Stimulated activated CD4-positive, alpha-beta T cell treated with anti-CD3 and anti-CD28 coated beads, Interleukin-4, amount 100 ng/mL, for 4 hours (primary cell): ENCODE data around the gene ERBB4.
"Not testable (repeated sequence)": the region's sequence is repeated elsewhere in the genome, so short reads cannot be mapped to it uniquely, and the experiment has no call there.

Experiments
- DNase-seq, 2 experiments: peaks; one replicate each; pipeline ENCODE4 v3.0.0-alpha.2; 2020

Gene ERBB4

DNA sequence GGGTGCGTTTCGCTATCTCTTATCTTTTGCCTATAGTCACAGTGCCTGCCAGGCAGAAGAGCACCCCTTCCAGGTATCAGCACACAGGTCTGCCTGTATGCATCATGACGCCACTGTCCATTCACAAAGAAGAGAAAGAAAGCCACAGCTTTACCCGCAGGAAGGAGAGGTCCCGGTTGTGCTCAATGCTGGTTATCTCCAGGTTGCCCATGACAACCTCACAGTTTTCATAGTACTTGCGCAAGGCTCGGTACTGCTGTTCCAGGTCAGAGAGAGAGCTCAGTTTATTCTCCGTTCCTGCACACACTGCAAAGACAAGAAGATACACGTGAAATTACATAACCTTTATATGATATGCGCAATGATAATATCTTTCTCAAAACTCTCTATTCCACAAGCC is 414.0 kb downstream of the ERBB4 start:
- no peak for DNase-seq

DNA sequence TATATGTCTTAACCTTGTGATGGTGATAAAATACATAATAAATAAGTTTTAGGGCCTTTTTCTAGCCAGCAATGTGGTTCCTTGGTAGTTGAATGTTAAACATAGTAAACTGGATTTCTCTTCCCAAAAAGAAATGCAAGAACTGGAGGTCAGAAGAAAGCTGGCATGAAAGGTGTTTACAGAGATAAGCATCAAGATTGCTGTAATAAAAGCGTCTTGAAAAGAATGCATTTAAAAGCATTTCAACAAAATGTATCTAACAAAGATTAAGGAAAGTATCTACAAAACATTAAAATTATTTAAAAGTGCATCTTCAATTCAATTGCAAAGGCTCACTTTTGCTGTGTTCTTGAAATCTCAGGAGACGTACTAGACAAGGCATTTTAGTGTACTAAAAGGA is 419.0 kb downstream of the ERBB4 start:
- DNase-seq: no peak

DNA sequence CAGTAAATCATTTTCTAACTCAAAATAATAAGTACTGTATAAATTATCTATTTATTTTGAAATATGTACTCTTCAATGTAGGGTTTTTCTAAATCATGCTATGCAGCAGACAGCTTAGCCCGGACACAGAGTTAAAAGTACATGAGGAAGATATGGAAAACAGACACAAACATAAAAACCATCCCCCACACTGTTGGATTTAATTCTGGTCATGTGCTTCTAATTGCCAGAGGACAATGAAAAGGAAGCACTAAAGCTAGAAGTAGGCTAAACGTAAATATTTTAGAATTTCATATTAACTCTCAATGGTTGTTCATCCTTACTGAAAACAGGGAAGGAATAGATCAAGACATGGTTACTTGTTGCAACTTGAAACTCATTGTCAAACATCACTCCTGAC is 420.7 kb downstream of the ERBB4 start:
- DNase-seq: no peak

DNA sequence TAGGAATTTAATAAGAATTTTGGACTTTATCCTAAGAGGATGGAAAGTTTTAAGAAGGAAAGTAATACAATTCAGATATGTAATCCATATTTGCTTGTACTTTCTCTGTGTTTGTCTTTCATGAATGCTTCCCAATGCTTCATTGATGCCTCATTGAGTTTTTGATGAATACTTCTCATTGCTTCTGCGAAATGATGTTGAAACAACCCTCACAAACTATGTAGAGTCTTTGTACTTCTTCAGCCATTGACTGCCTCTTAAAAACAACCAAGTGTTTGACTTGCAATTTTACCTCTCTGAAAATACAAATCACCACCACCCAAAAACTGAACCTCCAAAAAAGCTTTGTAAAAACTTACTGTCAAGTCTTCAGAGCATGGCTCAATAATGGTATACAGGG is 424.1 kb downstream of the ERBB4 start:
- no peak for DNase-seq

DNA sequence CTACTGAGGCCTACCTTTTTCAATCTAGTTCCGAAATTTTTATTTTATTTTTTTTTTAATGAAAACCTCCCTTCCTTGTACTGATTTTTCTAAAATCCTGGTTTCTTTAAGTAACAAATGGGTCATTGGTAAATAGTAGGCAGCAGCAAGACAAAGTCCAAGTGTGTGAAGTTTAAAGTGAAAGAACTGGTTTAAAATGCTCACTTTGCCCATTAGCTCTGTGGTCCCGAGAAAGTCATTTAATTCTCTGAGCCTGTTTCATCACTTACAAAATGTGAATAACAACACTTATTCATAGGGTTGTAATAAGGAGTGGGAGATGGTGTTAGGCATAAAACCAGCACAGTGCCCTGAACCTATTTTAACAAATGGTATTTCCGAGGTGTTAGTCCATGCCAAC is 426.2 kb downstream of the ERBB4 start:
- no peak for DNase-seq

DNA sequence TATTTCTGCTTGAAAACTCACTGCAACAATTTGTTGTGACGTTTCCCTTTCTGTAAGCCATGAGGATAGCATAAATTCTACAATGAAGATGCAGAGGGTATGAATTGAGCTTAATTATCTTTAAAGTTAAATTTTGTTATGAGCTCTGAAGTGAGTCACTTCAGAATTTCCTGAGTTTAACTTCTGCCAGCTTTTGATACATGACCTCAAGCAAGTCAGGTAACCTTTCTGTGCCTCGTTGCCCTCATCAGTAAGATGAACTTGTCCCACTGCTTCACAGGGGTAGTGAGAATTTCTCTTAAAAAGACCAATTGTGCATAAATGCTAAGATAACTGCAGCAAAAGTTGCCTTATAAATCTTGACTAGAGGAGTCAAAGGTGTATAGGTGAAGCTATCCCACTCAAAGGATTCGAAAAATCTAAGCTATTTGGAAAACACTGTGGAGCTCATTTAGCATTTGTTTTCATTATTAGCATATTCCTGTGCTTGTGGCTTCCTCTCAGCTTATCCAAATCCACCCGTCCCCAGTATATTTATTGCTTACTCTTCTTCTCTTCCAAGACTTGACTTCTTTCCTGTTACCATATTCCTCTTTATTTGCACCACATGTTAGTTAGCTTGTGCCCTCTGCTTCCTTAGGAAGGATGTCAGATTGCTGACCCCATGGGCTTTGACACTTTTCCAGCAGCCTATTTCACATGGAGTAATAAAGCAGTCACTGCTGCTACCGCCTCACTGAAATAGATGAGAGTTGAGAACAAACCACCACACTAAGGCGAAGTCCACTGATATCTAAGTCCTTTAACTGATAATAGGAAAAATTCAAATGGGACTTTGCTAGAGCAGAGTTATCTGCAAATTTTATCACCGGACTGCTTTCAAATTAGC is 428.6 kb downstream of the ERBB4 start:
- DNase-seq: no peak

DNA sequence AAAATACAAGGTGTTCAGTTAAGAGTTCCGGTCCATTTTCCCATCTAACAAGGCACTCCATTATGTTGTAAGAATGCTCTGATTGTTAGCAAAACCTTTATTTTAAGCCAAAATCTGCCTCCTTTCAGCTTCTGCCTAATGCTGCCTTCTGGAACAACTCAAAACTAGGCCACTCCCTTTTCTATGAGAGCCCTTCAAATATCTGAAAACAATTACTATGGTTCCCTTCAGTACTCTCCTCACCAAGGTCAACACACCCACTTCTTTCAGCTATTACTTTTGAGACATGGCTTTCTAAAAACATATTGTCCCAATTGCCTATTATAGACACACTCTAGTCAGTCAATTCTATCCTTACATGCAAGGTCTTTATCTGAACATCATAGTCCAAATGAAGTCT is 429.4 kb downstream of the ERBB4 start:
- DNase-seq: no peak

DNA sequence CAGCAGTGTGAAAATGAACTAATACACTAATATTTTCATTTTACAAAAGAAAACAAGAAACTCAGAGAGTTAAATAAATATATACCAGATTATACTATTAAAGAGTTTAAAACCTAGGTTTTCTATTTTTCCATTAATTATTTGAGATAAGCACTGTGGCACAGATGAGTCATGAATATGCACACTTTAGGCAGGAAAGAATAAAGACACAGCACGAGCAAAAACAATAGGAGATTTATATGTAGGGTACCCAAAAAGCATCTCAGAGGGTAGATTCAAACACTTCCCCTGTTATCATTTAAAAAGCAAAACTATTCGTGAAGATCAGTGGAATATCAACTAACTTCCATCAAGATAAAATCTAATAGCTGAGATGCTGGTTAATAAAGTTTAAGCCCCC is 430.6 kb downstream of the ERBB4 start:
- no peak for DNase-seq

DNA sequence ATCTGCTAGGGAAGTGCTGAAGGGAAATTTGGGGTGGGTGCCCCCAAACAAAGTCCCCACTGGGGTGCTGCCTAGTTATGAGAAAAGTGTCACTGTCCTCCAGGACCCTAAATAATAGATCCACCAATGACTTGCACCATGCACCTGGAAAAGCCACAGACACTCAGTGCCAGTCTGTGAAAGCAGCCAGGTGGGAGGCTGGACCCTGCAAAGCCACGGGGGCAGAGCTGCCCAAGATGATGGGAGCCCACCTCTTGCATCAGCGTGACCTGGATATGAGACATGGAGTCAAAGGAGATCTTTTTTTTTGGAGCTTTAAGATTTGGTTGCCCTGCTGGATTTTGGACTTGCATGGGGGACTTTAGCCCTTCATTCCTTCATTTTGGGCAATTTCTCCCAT is 431.6 kb downstream of the ERBB4 start:
- no peak for DNase-seq

DNA sequence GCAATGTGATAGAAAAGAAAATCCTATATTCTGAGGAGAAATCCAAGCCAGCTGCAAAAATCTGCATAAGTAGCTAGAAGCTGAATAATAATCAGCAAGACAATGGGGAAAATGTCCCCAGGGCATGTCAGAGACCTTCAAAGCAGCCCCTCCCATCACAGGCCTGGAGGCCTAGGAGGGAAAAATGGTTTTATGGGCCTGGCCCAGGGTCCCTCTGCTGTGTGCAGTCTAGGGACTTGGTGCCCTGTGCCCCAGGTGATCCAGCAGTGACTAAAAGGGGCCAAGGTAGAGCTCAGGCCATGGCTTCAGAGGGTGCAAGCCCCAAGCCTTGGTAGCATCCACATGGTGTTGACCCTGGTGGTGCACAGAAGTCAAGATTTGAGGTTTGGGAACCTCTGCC is 432.1 kb downstream of the ERBB4 start:
- not testable (repeated sequence) for DNase-seq

DNA sequence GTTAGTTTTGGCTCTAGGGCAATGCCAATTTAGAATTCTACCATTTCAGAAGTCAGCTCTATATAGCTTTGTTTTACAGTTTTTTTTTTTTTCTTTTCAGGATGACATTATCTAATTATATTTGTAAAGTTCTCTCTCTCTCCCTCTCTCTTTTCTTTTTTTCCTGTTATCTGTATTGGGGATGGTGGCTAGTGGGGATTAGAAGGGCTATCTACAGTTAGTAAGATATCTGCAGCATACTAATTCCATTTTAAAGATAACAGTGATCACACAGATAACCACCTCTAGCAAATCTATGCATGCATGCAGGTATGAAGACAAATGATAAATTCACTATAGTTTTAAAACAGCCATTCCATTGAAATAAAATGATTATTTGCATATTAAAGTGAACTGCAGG is 438.9 kb downstream of the ERBB4 start:
- no peak for DNase-seq

DNA sequence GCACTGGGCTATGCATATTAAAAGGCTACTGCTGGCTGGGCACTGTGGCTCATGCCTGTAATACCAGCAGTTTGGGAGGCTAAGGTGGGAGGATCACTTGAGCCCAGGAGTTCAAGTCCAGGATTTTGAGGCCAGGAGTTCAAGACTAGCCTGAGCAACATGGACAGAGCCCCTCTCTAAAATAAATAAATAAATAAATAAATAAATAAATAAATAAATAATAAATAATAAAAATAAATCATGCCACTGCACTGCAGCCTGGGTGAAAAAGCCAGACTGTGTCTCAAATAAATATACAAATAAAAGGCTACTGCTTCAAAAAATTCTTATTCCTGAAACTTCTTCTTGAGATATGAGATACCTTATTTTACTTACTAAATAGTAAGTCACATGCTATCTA is 439.6 kb downstream of the ERBB4 start:
- DNase-seq: no peak

DNA sequence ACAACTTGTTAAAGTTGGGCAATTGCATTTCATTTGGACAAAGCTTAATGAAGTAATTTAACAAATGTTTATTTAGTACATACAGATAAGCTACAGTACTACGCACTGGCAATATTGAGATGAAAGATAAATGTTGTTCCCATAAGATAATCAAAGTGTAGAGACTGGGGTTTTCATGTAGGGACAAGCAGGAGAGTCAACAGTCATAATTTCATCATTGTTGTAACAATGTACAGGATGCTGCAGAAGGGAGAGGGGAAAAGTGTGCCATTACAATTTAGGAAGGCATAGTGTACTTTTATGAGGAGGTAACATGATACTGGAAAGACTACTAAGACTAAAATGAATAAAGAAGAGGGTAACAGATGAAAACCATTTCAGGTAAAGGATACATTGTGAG is 441.6 kb downstream of the ERBB4 start:
- DNase-seq: no peak

DNA sequence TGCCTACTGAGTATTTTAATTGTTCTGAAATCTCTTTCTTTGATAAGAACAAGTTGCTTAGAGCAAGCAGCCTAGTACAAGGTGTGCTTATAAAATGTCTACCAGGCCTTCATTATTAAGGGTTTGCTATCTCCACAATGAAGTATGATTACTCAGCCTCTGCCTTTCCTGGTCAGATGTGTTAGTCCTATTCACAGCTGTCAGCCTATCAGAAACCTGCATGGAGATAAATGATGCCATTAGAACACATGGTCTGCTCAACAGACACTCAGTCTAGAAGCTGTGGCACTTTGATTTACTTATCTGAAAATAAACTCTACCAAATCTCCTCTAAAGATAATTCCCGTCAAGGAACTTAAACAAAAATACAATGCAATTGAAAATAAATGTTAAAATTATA is 448.7 kb downstream of the ERBB4 start:
- no peak for DNase-seq

DNA sequence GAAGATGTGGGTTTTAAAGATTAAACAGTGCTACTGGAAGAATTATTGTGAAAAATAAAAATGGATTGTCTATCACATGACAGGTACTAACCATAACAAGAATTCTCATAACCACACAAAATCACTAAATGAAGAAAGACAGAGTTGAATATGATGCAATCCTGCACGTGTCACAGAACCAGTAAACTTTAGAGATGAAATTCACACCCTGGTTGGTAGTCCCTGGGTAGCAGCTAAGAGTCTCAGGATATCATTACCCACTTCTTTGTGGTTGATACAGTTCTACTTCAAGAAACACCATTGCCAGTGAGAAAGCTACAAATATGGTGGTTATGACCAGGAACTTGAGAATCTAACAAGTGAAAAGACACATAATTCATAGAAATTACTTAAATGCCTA is 450.2 kb downstream of the ERBB4 start:
- DNase-seq: no peak

DNA sequence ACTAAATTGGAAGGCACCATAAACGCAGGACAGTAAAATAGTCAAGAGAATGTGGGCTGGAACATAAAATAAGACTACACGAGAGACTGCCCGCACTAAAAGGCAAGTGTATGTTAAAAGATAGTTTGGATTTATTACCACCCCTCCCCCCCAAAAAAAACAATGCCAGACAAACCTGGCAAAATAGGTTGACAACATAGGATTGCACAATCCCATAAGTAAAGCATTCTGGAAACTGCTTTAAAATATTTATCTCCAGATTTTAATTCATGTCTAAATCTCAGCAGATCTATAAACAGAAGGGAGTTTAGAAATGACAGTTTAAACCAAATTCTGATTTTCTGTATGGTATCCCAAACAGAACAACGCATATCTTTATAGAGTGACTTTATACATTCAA is 455.1 kb downstream of the ERBB4 start:
- DNase-seq: no peak

DNA sequence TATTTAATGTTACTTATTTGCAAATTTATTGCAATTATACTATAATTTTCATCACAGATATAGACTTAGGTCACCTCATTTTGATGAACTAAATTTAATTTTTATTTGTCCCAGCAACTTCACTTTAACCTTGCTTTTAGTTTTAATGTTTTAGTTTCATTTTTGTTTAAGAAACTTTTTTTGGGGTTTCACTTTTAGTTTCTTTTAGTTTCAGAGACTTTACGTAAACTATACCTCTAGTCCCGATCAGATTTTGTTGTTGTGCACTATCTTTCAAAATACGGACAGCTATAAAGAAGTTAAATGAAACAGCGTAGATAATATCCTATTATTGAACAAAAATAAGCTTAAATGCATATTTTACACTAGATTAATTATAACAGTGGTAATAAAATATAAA is 460.5 kb downstream of the ERBB4 start:
- no peak for DNase-seq

DNA sequence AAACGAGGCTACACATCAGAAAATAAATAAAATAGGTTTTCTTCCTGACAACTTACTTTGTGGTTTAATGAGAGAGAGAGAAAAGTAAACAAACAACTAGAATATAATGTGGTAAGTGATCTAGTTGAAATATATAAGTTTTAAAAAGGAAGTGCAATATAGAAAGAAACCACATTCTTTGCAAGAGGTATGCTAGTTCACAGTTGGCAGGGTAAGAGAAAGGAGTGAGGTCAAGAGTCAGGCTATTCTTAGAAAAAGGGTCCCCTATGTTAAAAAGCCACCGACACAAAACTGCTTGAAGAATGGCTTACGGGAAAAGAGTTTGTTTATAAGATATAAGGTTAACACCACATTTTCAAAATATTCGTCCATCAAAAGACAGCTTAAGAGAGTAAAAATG is 462.1 kb downstream of the ERBB4 start:
- no peak for DNase-seq

DNA sequence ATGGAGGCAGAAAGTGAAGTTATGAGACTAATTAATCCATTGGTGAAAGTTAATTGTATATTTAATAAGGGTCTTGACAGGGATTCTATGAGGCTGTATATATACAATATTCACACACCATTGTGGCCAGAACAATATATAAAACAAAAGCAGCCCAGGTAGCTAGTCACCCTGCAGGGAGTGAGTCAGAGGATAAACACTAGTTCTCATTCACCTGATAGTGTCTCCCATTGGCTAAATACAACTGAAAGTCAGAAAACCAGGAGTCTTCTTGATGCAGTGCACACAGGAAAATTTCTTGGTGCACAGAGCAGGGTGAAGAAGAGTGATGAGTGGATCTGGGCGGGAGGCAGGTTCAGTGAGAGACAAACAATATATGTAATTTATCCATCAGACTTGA is 465.2 kb downstream of the ERBB4 start:
- DNase-seq: no peak

DNA sequence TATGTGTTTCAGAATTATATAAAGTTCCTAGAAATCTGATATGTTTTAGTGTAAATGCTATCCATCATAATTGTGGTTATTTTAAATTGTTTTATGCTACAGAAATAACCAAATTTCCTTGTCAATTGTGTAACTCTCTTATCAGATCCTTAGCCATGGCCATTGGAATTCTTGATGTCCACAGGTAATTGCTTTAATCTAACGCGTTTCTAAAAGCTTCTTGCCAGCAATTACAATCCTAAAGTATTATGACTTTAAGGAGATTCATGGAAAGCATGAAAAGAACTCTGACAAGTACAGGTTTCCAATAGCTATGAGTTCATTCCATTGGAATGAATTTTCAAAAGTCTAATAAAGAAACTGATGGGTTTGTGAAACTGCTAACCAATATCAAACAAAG is 472.1 kb downstream of the ERBB4 start:
- DNase-seq: no peak

DNA sequence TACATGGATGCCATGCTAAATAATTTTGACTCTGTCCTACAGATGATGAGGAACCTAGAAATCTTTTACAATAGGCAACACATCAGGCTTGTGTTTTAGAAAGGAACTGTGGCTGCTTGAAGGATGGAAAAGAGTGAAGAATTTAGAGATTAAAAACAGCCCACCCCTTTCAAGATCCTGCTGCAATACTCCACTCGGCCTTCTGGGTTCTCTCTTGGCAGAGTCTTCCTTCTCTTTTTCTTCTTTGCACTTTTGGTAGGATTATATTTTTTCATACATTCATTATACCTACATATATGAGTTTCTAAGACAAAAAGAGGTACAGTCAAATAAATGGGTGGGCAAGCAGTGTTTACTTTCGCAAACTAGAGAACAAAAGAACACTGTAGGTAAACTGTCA is 474.3 kb downstream of the ERBB4 start:
- no peak for DNase-seq

DNA sequence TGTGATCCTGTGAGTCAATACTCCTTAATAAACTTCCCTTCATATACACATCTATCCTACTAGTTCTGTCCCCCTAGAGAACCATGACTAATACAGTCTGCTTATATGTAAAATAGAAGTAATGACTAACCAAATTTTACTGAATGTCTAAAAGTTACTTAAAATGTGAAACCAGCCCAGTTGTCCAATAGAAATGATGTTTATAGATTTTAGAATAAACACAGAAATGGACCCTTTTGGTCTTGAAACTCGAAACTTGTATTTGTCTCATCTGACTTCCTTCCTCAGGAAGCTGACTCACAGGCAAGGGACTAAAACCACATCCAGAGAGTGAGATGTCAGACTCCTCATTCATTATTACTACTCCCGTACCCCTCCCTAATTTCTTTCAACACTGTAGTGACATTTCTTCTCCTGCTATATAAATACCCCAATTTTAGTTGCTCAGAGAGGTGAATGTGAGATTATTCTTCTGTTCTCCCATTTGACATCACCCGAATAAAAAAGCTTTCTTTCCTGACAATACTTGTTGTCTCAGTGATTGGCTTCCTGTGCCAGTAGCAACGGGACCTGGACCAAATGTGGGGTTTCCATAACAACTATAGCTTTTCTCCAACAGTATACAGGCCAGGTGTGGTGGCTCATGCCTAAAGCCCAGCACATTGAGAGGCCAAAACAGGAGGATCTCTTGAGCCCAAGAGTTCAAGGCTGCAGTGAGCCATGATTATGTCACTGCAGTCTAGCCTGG is 486.0 kb downstream of the ERBB4 start:
- no peak for DNase-seq

DNA sequence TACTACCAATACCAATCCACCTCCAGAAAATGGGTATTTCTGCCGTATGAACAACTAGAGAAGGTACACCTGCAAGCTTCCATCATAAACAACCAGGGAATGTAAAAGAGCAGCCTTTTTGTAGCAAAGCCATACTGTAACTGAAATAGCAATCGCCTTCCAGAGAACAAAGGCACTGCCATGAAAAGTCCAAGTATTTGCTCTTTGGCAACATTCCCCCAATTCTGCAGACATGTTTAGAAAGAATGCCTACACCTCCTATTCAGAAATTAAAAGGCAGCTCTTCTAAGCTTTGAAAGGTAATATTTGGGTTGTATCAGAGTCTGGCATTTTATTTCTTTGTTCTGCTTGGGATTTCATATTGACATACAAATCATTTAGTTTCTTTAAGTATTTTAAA is 487.7 kb downstream of the ERBB4 start:
- no peak for DNase-seq

DNA sequence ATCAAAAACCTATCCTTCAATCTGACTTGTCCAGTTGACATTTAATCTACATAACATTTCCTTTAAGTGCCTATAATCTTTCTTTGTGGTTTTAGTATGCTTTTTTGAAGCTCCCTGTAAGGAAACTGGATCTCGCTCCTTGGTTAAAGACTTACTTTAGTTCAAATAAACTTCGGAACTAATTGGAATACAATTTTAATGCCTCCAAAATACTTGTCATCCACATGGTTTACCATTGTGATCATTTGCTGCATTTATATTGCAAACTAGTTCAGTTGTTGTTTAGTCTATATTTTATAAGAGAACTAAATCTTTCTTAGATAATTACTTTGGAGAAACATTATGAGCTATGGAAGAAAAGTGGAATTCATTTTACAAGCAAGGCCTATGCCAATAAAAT is 496.0 kb downstream of the ERBB4 start:
- DNase-seq: no peak

DNA sequence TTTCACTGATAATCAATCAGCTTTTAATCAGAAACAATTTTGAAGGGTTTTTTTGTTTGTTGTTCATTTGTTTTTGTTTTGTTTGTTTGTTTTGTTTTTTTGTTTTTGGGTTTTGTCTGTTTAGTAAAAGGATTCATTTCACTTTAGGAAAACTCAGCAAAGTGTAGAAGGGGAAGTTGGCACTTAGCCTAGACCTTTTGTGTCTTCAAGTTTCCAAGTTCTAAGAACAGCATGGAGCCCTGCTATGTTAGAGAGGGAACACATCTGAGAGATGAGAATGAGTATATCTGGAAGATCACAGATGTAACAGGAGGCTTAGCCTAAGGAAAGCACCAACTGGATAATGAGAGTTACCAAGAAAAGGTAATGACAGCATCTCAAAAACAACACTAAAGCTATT is 501.5 kb downstream of the ERBB4 start:
- no peak for DNase-seq
